Activated CD4-positive, CD25-positive, alpha-beta regulatory T cell treated with anti-CD3 and anti-CD28 coated beads, Interleukin-2, amount 50 U/mL, for 24 hours (primary cell): ENCODE measurements around the gene HYCC1.

Experiments
- ATAC-seq, 2 donors: fragments of 150-1000 bp; cut with Tn5 transposase; one replicate each; pipeline ENCODE4 v1.10.0; 2021; ENCODE audit warnings: mild to moderate bottlenecking in 1 of 2, moderate library complexity in 1 of 2

The HYCC1 gene

DNA sequence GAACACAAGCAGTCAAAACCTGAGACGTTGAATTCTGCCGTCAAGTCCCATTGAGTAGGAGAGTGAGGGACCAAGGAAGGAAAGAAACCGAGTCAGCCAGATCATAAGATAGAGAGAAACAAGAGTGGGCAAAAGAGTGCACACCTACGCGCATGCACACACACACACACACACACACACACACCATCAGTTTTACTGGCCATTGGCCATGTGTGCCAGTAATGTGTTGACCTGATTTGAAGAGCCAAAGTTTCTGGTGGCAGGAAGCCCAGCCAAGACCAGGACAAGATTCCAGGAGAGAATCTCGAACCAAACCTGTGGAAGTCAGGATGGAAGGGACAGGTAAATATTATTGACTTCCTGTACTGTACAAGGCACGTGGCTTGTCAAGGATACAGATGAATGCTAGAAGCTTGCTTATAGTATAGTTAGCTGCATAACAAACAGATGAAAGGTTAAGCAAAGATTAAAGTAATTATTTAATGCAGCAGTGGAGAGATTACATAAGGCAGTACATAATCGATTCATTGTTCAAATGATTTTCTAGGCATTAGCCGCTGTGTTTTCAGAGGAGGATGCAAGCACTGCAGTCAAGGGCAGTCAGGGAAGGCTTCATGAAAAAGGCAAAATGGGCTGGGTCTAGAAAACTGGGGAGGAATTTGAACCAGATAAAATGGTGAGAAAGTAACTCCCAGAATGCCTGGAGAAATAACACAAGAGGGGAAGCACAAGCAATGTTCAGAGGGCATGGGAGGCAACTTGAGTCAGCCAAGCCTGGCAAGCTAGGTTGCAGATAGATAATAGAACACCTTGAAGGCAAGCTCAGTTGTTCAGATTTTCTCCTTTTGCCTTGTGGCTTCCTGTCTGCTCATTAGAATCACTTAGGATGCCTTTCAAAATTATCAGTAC, 2.7 kb upstream of the HYCC1 start:
- ATAC-seq = no peak

DNA sequence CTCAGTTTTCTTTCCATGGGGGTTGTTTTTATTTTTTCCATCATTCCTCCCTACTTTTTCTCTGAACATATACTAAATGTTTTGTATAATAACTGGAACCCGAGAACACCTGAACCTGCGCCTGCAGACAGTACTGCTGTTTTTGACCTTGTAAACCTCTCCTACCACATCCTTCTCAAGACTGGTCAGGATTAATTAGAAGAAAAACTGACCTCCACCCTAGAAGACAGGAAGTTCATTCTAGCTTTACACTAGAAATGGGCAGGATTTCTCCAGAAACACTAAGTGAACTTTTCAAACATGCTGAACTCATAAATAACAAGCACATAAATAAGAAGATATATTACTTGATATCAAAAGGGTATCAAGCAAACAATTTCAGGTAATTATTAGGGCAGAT, 751 bp upstream of the HYCC1 start:
- ATAC-seq = no peak

- ATAC-seq = no peak
These were observed 819 bp downstream of the HYCC1 start for GRCh38 chr7:23012908-23013714.

DNA sequence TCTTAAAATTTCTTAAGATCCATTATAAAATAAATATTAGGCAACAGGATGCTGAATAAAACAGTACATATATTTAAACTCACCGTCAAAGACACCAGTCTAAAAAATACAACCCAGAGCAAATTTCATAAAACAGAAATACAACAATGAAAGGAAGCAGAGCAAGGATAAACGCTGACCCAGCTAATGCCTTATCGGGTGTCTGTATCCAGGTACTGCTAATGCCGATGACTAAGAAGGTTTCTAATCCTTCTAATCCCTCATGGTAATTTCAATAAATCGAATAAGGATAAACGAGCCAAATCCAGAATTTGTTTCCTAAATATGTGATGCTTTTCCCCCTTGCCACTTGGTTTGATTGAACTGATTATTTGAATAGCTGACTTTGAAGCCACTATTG, 1.7 kb downstream of the HYCC1 start:
- no peak for ATAC-seq

DNA sequence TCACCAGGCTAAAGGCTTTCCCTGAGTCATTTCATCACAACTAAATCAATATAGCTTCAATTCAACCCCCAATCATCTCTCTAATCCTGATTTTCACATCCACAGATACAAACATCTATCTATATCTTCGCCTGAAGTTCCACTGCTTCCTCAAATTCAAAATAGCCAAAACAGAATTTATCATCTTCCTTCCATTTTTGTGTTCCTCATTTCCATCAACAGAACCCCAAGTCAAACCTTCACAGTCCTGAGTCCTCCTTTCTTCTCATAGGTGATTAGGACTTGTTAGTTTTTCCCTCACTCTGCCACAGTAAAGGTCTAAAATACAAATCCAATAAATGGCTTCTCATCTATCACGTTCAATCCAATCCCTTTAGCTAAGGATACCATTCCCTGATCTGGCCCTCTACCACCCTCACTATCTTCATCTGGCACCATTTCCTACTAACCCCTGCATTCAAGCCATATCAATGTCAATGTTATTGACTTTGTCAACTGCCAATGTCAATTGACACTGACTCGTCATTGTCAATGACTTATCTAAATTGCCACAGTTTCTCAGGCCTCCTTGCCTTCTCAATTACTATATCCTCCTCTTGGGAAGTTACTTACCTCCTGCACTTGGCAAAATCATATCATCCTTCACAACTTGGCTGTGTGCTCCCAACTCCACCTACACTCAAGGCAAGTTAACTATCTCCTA, 2.6 kb downstream of the HYCC1 start:
- no peak for ATAC-seq

DNA sequence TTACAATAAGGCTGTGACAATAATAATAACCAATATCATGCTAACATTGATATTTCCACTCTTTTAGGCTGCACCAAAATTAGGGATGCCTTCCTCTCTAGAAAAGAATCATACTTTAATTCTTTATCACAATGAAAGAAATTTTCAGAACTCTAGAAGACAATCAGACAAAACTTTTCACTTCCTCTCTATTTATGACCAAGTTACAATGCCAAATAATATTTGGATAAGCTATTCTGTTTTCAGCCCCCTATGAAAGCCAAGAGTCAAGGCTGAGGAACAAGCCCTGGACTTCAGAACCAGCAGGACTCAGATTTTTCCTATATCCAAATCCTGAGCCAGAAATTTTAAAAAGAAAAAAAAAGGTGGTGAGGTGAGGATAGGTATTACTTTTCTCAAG, 4.6 kb downstream of the HYCC1 start:
- no peak for ATAC-seq

GRCh38 chr7:23004247-23004520, 9.7 kb downstream of the HYCC1 start:
- no peak for ATAC-seq

- ATAC-seq = no peak
These were observed 10.3 kb downstream of the HYCC1 start for GRCh38 chr7:23003505-23004246.

DNA sequence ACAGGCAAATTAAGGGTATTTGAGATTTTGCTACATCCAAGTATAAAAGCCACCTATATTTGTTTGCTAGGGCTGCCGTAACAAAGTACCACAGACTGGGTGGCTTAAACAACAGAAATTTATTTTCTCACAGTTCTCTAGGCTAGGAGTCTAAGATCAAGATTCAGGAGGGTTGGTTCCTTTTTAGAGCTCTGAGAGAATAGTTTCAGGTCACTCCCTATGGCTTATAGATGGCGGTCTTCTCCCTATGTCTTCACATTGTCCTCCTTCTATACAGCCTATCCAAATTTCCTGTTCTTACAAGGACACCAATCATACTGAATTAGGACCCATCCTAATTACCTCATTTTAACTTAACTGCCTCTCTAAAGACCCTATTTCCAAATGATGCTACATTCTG, 11.2 kb downstream of the HYCC1 start:
- no peak for ATAC-seq

- no peak for ATAC-seq
These were observed 12.3 kb downstream of the HYCC1 start for GRCh38 chr7:23001610-23002009.

DNA sequence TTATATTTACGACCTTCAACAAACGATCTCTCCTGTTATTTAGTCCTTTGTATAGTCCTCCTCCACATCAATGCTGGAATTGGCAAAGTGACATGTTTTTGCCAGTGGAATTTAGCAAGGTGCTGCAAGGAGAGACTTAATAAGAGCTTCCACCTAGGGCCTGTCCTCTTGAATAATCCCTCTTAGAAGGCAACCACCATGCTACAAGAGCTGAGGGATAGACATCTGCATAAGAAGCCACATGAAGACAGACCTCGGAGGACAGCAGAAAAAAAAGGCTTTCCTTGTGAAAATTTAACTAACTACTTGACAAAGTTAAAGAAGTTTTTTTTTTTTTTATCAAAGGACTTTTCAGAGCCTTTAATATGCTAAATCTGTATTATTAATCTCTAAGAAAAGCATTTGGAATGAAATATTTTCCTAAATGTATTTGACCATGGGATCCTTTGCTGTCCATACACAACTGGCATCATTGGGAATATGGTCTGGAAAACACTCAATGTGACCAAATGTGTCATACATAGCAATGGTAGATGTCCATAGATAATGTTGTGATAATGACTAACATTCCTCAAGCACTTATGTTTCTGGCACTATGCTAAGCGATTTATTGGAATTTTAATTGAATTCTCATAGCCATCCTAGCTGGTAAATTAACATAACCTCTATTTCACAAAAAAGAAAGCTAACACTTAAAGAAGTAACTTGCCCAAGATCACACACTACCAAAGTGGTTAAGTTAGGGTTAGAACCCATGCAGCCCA, 13.2 kb downstream of the HYCC1 start:
- ATAC-seq = no peak

GRCh38 chr7:22998519-22998896, 15.4 kb downstream of the HYCC1 start:
- ATAC-seq = no peak

DNA sequence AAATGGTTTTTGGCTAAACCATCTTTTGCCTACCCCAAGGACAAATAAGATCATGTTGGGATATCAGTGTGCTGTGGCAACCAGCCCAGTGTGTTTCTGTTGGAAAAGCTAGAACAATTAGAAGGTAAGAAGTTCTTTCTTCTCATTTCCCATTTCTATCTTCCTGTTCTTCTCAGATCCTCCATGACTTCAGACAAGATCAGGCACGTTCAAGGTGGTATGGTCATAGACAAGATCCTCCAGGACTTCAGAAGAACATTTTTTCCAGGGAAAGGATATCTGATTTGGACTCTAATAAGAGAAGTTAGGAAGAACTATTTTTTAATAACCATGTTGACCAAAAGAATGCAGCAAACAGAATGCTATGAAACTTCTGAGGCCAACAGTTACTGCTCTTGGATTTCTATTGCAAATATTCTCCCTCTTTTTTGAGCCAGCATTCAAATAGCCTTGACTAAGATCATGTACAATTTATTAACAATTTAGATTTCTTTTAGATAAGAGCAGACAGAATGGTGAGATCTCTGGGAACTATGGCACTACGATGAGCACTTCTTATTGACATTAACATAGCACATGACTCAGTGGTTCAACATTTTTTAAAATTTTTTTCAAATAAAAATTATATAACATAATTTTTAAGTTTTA, 15.9 kb downstream of the HYCC1 start:
- ATAC-seq = no peak

- peak; percentile 58 to 70 for ATAC-seq
These were observed 17.5 kb downstream of the HYCC1 start for GRCh38 chr7:22996470-22996869.

DNA sequence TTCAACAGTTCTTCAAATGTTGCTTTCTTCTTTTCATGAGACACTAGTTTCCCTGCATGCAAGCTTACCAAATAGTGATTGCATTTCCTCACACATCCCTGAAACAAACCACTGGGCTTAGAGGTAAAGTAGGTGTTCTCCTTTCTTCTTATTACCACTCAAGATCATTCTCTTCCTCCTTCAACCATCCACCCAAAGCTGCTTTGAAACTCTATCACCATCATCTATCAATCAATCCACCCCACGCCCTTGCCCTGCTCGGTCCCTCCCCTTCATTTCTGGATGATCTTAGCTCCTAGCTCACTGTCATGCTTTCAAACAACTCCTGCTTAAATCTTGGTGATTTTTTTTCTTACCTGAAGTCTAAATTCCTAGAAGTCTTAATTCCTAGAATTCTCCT, 18.9 kb downstream of the HYCC1 start:
- no peak for ATAC-seq

DNA sequence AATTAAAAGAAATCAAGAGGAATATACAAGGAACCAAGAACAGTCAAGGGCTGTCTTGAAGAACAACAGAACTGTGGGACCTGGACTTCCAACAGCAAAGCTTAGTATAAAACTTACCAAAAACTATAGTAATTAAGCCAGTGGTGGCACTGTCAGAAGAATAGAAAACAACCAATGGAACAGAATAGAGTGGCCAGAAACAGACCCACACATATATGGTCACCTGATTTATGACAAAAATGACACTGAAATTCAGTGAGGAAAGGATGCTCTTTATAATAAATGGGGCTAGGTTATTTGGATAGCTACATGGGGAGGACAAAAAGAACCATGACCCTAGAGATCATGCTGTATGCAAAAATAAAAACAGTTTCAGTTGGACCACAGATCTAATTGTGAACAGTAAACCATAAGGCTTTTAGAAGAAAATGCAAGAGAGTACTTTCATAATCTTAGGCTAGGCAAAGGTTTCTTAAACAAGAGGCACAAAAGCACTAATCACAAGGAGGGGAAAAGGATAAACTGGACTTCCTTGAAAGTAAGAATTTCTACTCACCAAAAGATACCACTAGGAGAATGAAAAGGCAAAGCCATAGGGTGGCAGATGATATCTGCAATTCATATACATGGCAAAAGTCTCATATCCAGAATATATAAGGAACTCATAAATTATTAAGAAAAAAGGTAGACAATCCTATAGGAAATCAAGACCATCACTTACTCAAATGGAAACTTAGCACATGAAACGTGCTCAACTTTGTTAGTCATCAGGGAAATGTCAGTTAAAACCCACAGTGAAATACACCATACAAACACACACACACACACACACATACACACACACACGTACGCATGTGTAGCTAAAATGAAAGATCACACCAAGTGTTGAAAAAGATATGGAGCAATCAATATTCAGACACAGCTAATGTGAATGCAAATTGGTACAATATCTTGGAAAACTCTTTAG, 20.8 kb downstream of the HYCC1 start:
- ATAC-seq = peak; percentile 30 to 50

DNA sequence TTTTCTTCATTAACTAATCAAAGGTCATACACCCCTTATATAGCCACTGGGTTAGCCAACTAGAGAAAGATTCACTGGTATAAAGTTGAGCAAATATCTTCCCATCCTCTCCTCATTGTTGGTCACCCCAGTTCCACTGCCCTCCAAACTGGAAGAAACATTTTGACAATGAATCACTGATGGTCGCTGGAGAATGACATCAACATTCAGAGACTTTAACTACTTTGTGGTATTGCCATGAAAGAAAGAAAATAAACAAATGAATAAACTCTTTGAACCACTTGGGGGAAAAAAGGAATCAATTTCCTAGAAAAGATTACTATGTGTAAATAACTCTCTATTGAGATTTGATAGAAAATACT, 23.4 kb downstream of the HYCC1 start:
- ATAC-seq = no peak

- no peak for ATAC-seq
These were observed 24.0 kb downstream of the HYCC1 start for GRCh38 chr7:22989643-22990587.

GRCh38 chr7:22985436-22985835, 28.5 kb downstream of the HYCC1 start:
- no peak for ATAC-seq
